ENCODE data around the gene MCF2. TPM values are rescaled to one million over a fixed set of nuclear protein-coding genes. Genes with fewer than 3 reads are reported as not detected.

Gene MCF2
- polyA plus RNA-seq, 2 of the 4 experiments (the other 2 are of a cell fraction), result 0.09 to 0.10 TPM

DNA sequence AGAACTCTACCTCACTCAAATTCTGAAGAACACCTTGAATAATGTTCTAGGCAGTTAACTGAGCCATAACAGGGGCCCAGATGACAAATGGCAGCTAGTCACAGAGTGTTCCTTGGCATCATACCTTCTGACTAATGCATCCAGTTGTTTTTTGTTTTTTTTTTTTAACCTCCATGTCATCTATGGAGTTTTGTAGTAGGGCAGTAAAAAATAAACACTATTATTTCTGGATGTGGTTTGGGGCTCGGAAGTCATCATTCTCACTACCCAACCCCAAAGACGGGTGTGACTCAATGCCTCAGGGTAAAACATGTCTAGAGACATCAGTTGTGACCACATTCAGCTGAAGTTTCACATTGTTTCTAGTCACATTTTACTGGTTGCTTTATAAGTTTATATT lies 31.2 kb upstream of the MCF2 start:
- ChIA-PET POLR2A (no interaction called here), CTCF (no interaction called here)
- TF ChIP-seq JUN (IDR thresholded peaks at IDR 0.05) (no peak), SMC3 (IDR thresholded peaks at IDR 0.05) (no peak), CEBPB (IDR thresholded peaks at IDR 0.05) (no peak), POLR2AphosphoS2 (conservative IDR thresholded peaks at IDR 0.05; ENCODE audit: low read length) (no peak), CBX2 (IDR thresholded peaks at IDR 0.05; ENCODE audit: borderline replicate concordance, low read depth) (no peak), HOXA7 (CRISPR knock-in tag; IDR thresholded peaks at IDR 0.05) (no peak), TFCP2L1 (CRISPR knock-in tag; IDR thresholded peaks at IDR 0.05) (no peak), ZNF302 (CRISPR knock-in tag; IDR thresholded peaks at IDR 0.05) (no peak), NFE2L2 (conservative IDR thresholded peaks at IDR 0.05; ENCODE audit: low read length) (no peak), POLR2A (IDR thresholded peaks at IDR 0.05; ENCODE audit: low read length) (no peak), TP53 (CRISPR knock-in tag; IDR thresholded peaks at IDR 0.05) (no peak), HDAC2 (IDR thresholded peaks at IDR 0.05) (no peak), RNF2 (IDR thresholded peaks at IDR 0.05; ENCODE audit: borderline replicate concordance, low read depth) (no peak), RFX5 (IDR thresholded peaks at IDR 0.05) (no peak), MAFK (IDR thresholded peaks at IDR 0.05; ENCODE audit: partially characterized antibody) (no peak)
- TF ChIP-seq, protein P1, sequence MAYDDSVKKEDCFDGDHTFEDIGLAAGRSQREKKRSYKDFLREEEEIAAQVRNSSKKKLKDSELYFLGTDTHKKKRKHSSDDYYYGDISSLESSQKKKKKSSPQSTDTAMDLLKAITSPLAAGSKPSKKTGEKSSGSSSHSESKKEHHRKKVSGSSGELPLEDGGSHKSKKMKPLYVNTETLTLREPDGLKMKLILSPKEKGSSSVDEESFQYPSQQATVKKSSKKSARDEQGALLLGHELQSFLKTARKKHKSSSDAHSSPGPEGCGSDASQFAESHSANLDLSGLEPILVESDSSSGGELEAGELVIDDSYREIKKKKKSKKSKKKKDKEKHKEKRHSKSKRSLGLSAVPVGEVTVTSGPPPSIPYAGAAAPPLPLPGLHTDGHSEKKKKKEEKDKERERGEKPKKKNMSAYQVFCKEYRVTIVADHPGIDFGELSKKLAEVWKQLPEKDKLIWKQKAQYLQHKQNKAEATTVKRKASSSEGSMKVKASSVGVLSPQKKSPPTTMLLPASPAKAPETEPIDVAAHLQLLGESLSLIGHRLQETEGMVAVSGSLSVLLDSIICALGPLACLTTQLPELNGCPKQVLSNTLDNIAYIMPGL (CRISPR knock-in tag; IDR thresholded peaks at IDR 0.05; ENCODE audit: borderline replicate concordance), result no peak
- TF ChIP-seq, protein P2, sequence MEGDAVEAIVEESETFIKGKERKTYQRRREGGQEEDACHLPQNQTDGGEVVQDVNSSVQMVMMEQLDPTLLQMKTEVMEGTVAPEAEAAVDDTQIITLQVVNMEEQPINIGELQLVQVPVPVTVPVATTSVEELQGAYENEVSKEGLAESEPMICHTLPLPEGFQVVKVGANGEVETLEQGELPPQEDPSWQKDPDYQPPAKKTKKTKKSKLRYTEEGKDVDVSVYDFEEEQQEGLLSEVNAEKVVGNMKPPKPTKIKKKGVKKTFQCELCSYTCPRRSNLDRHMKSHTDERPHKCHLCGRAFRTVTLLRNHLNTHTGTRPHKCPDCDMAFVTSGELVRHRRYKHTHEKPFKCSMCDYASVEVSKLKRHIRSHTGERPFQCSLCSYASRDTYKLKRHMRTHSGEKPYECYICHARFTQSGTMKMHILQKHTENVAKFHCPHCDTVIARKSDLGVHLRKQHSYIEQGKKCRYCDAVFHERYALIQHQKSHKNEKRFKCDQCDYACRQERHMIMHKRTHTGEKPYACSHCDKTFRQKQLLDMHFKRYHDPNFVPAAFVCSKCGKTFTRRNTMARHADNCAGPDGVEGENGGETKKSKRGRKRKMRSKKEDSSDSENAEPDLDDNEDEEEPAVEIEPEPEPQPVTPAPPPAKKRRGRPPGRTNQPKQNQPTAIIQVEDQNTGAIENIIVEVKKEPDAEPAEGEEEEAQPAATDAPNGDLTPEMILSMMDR (IDR thresholded peaks at IDR 0.05), result no peak
- TF ChIP-seq, protein P3, sequence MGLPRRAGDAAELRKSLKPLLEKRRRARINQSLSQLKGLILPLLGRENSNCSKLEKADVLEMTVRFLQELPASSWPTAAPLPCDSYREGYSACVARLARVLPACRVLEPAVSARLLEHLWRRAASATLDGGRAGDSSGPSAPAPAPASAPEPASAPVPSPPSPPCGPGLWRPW (IDR thresholded peaks at IDR 0.05), result no peak
- TF ChIP-seq, protein P4, sequence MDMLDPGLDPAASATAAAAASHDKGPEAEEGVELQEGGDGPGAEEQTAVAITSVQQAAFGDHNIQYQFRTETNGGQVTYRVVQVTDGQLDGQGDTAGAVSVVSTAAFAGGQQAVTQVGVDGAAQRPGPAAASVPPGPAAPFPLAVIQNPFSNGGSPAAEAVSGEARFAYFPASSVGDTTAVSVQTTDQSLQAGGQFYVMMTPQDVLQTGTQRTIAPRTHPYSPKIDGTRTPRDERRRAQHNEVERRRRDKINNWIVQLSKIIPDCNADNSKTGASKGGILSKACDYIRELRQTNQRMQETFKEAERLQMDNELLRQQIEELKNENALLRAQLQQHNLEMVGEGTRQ (IDR thresholded peaks at IDR 0.05), result no peak
- no peak for FAIRE-seq
- Histone ChIP-seq H3K4me2 (no peak overlapping the region), H3K27ac (no peak overlapping the region), H3K9me3 (no peaks in the 10 kb centered on the region), H3K4me1 (no peaks in the 10 kb centered on the region), H3K4me3 (no peak overlapping the region)
- no peak for ATAC-seq
- no peak for DNase-seq (ENCODE audit: low read depth in 1 of 2, low spot score in 1 of 2)
- 67% methylated on average over 2 of the region's 2 CpGs for WGBS (ENCODE audit: missing lambda C conversion rate)

DNA sequence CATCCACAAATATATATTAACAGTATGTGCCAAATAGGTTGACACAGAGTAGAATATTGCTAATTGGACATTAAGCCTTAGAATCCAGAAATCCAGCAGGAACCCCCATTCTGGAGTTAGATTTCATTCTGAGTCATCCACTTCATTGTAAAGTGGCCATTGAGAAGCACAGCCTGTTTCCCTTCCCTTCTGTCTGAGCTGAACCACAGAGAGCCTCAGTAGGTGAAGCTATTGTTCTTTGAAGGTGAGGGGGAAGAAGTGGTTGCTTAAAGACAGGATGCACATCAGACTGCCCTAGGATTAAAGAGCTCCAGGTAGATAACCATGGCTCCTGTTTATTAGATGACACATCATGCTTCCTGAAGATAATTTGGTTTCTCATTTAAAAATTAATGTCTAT lies 30.6 kb upstream of the MCF2 start:
- Histone ChIP-seq H3K27ac (no peak overlapping the region), H3K4me2 (no peak overlapping the region)

More for the DNA sequence above, 30.6 kb upstream of the MCF2 start:
- FAIRE-seq (no peak), ATAC-seq (no peak), DNase-seq (ENCODE audit: low read depth in 1 of 2, low spot score in 1 of 2) (no peak)
- ChIA-PET POLR2A (no interaction called here), CTCF (no interaction called here)
- no peaks in the 10 kb centered on the region for H3K9me3 ChIP-seq
- H3K4me3 ChIP-seq, result no peak overlapping the region
- TF ChIP-seq, protein P4 (IDR thresholded peaks at IDR 0.05), result no peak
- TF ChIP-seq ZFP36 (IDR thresholded peaks at IDR 0.05; ENCODE audit: borderline replicate concordance, partially characterized antibody) (no peak), PHF8 (IDR thresholded peaks at IDR 0.05; ENCODE audit: borderline replicate concordance, low read depth) (no peak), GATA3 (IDR thresholded peaks at IDR 0.05; ENCODE audit: borderline replicate concordance) (no peak), ZSCAN20 (CRISPR knock-in tag; IDR thresholded peaks at IDR 0.05) (no peak), SREBF2 (IDR thresholded peaks at IDR 0.05) (no peak), ZC3H11A (IDR thresholded peaks at IDR 0.05) (no peak), HEYL (CRISPR knock-in tag; IDR thresholded peaks at IDR 0.05) (no peak), ESRRA (IDR thresholded peaks at IDR 0.05; ENCODE audit: borderline replicate concordance, low read length) (no peak), FOSL2 (IDR thresholded peaks at IDR 0.05) (no peak), FOSL2 (CRISPR knock-in tag; IDR thresholded peaks at IDR 0.05) (no peak), RARB (CRISPR knock-in tag; IDR thresholded peaks at IDR 0.05) (no peak), CHD2 (IDR thresholded peaks at IDR 0.05; ENCODE audit: low read length, partially characterized antibody) (no peak), RCOR1 (IDR thresholded peaks at IDR 0.05; ENCODE audit: low read depth, low read length) (no peak)
- TF ChIP-seq, protein P1 (CRISPR knock-in tag; IDR thresholded peaks at IDR 0.05; ENCODE audit: borderline replicate concordance), result no peak
- TF ChIP-seq, protein P5, sequence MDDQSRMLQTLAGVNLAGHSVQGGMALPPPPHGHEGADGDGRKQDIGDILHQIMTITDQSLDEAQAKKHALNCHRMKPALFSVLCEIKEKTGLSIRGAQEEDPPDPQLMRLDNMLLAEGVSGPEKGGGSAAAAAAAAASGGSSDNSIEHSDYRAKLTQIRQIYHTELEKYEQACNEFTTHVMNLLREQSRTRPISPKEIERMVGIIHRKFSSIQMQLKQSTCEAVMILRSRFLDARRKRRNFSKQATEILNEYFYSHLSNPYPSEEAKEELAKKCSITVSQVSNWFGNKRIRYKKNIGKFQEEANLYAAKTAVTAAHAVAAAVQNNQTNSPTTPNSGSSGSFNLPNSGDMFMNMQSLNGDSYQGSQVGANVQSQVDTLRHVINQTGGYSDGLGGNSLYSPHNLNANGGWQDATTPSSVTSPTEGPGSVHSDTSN (IDR thresholded peaks at IDR 0.05), result no peak
- TF ChIP-seq, protein P3 (IDR thresholded peaks at IDR 0.05), result no peak
- H3K4me1 ChIP-seq, result no peaks in the 10 kb centered on the region

All from A549 (cell line).